GM19467 (cell line): Measurements from ENCODE around the gene CCDC183.
"Not testable (repeated sequence)": the region's sequence is repeated elsewhere in the genome, so short reads cannot be mapped to it uniquely, and the experiment has no call there.

Experiments
- ATAC-seq: cut with Tn5 transposase; IDR thresholded peaks from one replicate; pipeline ENCODE4 v1.9.1; 2021; ENCODE audit warnings: mild to moderate bottlenecking, moderate library complexity; ENCODE audit not compliant: unreplicated experiment

CCDC183 gene

GRCh38 chr9:136799079-136799853 lies 3.1 kb downstream of the CCDC183 start:
- ATAC-seq = no peak

DNA sequence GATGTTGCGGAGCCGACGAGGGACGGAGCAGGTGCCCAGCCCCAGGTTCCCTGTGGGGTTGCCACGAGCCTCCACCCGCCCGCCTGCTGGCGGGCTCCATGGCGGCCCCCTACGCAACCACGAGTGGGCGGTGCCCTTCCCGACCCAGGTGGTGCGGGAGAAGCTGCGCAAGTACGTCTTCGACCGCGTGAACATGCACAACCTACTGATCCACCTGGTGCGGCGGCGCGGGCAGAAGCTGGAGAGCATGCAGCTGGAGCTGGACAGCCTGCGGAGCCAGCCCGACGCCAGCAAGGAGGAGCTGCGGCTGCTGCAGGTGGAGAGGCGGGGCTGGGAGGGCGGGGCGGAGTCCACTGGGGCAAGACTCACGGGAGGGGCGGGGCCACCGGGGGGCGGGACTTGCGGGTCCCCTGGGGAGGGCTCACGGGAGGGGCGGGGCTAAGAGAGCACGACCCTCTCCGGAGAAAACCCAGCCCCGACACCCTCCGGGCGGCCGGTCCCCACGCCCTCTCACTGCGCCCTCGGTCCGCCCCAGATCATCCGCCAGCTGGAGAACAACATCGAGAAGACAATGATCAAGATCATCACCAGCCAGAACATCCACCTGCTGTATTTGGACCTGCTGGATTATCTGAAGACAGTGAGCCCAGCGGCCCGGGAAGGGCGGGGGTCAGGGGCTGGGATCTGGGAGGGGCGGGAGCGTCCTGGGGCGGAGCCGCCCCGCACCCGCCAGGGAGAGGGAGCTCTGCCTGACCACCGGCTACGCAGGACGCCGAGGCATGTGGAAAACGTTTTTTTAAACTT lies 3.9 kb downstream of the CCDC183 start:
- ATAC-seq = no peak

GRCh38 chr9:136802321-136802720 lies 6.2 kb downstream of the CCDC183 start:
- no peak for ATAC-seq

GRCh38 chr9:136803009-136803550 lies 6.9 kb downstream of the CCDC183 start:
- ATAC-seq = not testable (repeated sequence)

DNA sequence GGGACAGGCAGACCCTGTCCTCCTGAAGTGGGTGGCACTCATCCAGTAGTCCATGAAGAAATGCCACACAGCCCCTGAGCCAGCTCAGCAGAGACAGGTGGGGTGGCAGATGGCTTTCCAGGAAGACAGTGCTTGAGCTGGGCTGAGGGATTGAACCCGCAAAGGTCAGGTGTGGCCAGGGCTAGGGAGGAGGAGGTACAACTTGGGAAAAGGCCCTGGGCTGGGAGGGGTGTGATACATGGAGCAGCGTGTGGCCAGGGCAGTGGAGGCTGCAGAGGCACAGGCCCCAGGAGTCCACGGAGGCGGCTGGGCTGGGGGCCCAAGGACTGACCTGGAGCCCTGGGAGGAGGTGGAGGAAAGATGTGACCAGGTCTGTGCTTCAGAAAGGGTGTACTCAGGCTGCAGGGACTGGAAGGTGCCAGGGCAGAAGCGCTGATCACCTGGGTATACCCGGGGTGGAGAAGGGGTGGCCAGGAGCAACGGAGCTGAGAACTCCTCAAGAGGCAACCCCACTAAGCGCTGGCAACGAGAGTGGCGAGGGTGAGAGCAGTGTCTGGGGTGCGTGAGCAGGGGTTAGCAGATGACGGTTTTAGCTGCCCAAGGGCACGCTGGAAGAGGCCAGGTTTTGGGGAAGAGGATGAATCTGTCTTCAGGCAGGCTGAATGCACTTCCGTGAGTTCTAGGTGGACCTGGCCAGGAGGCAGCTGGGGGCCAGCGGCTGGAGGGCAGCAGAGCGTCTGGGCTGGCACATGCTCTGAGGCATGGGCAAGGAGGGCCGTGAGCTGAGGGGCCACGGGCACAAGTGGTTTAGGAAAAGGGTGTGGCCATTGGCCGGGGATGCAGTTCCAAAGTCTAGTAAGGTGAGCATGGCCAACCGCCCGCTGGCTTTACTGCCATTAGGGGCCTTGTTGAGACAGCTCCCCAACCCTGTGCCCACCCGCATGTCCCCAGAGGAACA lies 7.7 kb downstream of the CCDC183 start:
- no peak for ATAC-seq

DNA sequence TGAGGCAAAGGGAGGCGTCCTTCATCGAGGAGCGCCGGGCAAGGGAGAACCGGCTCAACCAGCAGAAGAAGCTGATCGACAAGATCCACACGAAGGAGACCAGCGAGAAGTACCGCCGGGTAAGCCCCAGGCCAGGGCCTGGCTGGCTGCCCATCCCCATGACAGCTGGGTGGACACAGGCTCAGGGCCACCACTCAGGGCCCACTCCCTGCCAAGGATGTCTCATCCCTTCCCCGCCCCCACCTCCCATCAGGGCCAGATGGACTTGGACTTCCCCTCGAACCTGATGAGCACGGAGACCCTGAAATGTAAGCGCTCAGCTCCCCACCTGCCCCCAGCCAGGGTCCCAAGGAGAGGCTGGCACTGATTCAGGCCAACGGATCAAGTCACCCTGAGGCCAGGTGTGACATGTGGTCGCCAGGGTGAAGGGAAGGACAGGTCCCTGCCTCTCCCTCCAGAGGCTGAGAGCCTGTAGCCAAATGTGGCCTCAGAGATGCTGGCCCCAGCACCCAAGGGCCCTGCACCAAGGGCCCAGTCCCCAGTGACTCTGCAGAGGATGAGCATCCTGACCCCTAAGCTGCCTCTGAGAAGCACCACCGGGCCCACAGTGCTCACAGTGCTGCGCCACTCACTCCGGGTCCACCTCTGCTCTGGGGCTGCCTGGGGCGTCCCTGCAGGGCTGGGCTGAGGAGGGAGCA lies 8.5 kb downstream of the CCDC183 start:
- no peak for ATAC-seq

GRCh38 chr9:136805207-136805740 lies 9.1 kb downstream of the CCDC183 start:
- ATAC-seq = no peak

- no peak for ATAC-seq
These were observed 9.9 kb downstream of the CCDC183 start for GRCh38 chr9:136806067-136806466.

DNA sequence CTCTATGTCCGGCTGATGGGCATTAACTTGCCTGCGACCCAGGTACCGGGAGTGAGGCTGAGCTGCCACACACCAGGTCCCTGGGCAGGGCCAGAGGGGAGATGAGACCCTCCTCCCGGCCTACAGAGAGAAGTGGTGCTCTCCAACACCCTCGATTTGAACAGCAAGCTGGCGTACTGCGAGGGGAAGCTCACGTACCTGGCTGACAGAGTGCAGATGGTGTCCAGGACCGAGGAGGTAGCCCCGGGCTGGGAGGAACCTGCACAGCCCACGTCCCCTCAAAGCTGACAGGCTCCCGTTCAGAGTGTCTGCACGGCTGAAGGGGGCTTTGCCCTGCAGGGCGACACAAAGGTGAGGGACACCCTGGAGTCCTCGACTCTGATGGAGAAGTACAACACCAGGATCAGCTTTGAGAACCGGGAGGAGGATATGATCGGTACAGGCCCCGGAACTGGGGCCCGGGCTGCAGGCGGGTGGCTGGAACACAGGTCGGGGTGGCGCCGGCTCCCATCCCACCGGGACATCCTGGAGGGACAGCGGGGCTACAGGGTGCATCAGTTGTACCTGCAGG lies 10.6 kb downstream of the CCDC183 start:
- no peak for ATAC-seq

DNA sequence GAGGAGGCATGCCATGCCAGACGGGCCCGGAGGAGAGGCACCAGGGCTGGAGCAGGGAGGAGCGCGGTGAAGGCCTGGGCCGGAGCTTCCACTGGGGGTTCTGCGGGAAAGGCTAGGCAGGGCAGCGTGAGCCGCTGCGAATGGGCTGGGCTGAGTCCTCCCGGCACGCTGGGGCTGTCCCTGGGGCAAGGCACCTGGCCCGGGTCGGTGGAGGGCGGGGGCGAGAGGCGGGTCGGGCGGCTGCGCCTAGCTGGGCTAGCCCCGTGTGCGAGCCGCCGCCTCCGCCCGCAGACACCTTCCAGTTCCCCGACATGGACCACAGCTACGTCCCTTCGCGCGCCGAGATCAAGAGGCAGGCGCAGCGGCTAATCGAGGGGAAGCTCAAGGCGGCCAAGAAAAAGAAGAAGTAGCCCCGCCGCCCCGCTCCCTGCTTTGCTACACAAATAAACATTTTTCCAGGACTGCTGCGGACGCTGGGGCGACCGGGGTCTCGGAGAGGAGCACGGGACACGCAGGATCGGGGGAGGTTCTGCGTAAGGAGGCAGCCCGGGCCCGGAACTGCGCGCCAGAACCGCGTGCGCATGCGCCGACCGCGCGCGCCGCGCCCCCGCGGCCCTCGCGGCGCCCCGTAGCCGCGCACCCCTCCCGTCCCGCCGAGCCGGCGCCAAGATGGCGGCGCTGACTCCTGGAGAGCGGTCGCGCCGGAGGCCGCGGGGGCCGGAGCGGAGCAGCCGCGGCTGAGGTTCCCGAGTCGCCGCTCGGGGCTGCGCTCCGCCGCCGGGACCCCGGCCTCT lies 11.3 kb downstream of the CCDC183 start, which contains the start of gene RABL6:
Gene RABL6 (plus strand): TSS at position 668 of the 794 bp plus-strand sequence. CDS start 249 bp downstream, outside the sequence.
- ATAC-seq = peak; percentile 56

DNA sequence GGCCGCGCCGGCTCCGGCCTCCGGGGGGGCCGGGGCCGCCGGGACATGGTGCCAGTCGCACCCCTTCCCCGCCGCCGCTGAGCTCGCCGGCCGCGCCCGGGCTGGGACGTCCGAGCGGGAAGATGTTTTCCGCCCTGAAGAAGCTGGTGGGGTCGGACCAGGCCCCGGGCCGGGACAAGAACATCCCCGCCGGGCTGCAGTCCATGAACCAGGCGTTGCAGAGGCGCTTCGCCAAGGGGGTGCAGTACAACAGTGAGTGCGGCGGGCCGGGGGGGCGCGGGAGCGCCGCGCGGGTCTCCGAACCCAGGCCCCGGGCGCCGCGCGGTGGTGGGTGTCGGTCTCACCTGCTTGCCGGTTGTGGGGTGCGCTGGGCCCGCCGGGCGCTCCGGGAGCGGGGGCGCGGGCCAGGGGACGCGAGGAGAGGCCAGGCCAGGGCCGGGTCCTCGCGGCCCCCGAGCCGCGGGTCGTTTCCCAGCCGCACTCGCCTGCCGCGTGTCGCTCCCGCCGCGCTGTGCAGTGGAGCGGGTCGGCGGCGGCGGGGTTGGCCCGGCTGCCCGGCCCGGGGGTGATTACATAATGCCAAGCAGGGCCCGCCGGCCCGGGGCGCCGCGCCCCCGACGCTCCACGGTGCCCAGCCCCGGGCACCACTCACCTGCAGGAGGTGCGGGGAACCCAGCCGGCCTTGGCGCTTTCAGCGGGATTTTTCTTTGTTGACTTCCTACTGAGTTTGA lies 12.1 kb downstream of the CCDC183 start:
- peak; percentile 35 for ATAC-seq

- ATAC-seq = no peak
These were observed 12.6 kb downstream of the CCDC183 start for GRCh38 chr9:136808806-136809158.

DNA sequence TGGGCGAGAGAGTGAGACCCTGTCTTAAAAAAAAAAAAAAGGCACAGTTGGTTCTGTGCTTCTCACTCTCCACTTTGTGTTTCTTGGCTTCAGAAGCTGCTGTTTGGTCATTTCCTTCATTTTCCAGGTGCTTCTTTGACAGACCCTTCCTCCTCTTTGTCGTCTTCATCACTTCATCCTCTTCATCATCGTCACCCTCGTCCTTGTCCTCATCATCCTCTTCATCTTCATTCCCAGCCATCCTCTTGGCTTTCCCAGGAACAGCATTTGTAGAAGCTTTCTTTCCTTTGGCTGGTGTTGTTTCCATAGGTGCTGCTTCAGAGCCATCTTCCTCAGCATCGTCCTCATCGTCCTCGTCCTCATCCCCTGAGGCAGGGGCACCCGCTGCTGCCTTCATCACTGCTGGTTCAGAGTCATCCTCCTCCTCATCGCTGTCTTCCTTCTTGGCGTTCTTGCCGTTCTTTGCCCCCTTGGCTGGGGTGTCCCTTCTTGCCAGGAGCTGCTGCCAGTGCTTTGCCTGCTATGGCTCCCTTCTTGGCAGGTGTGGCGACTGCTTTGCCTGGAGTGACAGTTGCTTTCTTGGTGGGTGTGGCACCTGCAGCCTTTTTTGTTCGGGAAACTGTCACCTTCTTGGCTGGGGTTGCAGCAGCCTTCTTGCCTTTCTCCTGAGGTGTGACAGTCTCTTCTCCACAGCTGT lies 18.7 kb downstream of the CCDC183 start:
- ATAC-seq = no peak

GRCh38 chr9:136815422-136815782 lies 19.3 kb downstream of the CCDC183 start:
- ATAC-seq = no peak

GRCh38 chr9:136820971-136821825 lies 25.1 kb downstream of the CCDC183 start:
- no peak for ATAC-seq

DNA sequence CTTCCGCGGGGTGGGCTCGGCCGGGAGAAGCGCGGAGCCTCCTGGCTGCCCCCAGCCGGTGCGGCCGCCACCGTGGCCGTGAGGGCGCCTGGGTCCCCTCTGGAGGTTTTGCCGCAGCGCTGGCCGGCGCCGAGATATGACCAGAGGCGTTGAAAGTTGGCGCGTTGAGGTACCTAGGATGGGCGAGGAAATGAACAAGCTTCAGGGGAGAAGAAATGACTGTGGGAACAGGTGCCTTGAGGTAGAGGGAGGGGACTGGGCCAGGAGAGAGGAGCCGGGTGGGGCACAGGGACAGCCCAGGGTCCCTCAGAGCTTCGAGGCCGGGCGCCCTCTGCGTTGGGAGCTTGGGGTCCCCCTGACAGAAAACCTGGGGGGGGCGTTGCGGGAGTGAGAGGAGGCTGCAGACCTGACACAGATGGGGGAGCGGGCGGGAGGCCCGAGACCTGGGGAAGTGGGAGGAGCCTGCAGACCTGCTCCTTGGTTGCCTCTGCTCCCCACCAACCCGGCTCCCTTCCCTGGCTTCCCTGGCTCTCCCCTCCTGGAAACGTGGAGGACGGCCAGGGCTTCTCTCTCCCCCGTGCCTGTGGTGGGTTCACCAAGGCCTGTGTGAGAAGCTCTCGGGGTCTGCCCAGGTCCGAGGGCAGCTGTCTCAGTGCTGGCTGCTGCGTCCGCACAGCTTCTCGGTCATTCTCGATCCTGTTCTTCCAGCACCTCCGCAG lies 25.8 kb downstream of the CCDC183 start:
- no peak for ATAC-seq
